HEK293 (cell line): ENCODE measurements around the gene BCLAF1.

ENCODE experiments used
- CTCF ChIA-PET: fragments of 350-600 bp; formaldehyde crosslinking; extraction: SDS; loops from one replicate; lab custom pipeline; 2021; ENCODE audit warnings: antibody characterized with exemption; lab: Yijun Ruan, JAX
- POLR2A ChIA-PET: fragments of 300-600 bp; formaldehyde crosslinking; extraction: SDS; loops from one replicate; lab custom pipeline; 2020; ENCODE audit warnings: antibody characterized with exemption, inconsistent platforms; lab: Yijun Ruan, JAX
- H3K27ac ChIP-seq: fragments of 200-500 bp; sonication (Bioruptor generic); 2 replicates; pipeline ENCODE4 v1.5.1; 2014; ENCODE audit warnings: low read depth, low read length, control low read depth, inconsistent platforms; ENCODE audit errors: extremely low read depth
- H3K36me3 ChIP-seq, 2 experiments: fragments of 200-500 bp in 1 of 2; sonication (Bioruptor generic) in 1 of 2; 1 replicate in 1 of 2; 2 replicates in 1 of 2; pipeline ENCODE4 v1.5.1; 2014 to 2017; ENCODE audit warnings: inconsistent platforms in 2 of 2, low read length in 2 of 2; ENCODE audit not compliant: control insufficient read depth in 2 of 2, insufficient read depth in 1 of 2
- H3K4me1 ChIP-seq: fragments of 200-500 bp; sonication (Bioruptor generic); 2 replicates; pipeline ENCODE4 v1.5.1; 2014; ENCODE audit warnings: mild to moderate bottlenecking, low read length, inconsistent platforms; ENCODE audit not compliant: control insufficient read depth, insufficient read depth
- H3K4me3 ChIP-seq: 2 replicates; pipeline ENCODE4 v1.5.1; 2011; ENCODE audit warnings: low read depth, mild to moderate bottlenecking, control low read depth, low read length, moderate library complexity
- H3K9me3 ChIP-seq: fragments of 200-500 bp; sonication (Bioruptor generic); 2 replicates; pipeline ENCODE4 v1.5.1; 2014; ENCODE audit warnings: low read depth, low read length, inconsistent platforms; ENCODE audit not compliant: control insufficient read depth, insufficient read depth
- KLF1 ChIP-seq: fragments of 450-650 bp; formaldehyde crosslinking; IDR thresholded peaks from 2 replicates; pipeline ENCODE4 v1.5.1; 2016; ENCODE audit warnings: missing biosample characterization, missing genetic modification characterization
- SALL2 ChIP-seq: fragments of 450-650 bp; formaldehyde crosslinking; IDR thresholded peaks from 2 replicates; pipeline ENCODE4 v1.5.0; 2017; ENCODE audit warnings: missing biosample characterization, mild to moderate bottlenecking, missing genetic modification characterization, borderline replicate concordance
- SCRT1 ChIP-seq: fragments of 450-650 bp; formaldehyde crosslinking; IDR thresholded peaks from 2 replicates; pipeline ENCODE4 v1.5.1; 2016; ENCODE audit warnings: missing biosample characterization, missing genetic modification characterization, borderline replicate concordance
- SCRT2 ChIP-seq: fragments of 450-650 bp; formaldehyde crosslinking; IDR thresholded peaks from 2 replicates; pipeline ENCODE4 v1.5.1; 2016; ENCODE audit warnings: missing biosample characterization, missing genetic modification characterization
- ZBTB17 ChIP-seq: fragments of 450-650 bp; formaldehyde crosslinking; IDR thresholded peaks from 2 replicates; pipeline ENCODE4 v1.5.1; 2016; ENCODE audit warnings: missing biosample characterization, missing genetic modification characterization
- ZFP3 ChIP-seq: fragments of 450-650 bp; formaldehyde crosslinking; IDR thresholded peaks from 2 replicates; pipeline ENCODE4 v1.5.1; 2016; ENCODE audit warnings: low read depth, missing biosample characterization, missing genetic modification characterization
- ZNF121 ChIP-seq: fragments of 450-650 bp; formaldehyde crosslinking; IDR thresholded peaks from 2 replicates; pipeline ENCODE4 v1.5.1; 2016; ENCODE audit warnings: missing biosample characterization, missing genetic modification characterization
- ZNF184 ChIP-seq: fragments of 450-650 bp; IDR thresholded peaks from 2 replicates; pipeline ENCODE4 v1.5.1; 2018; ENCODE audit warnings: missing biosample characterization, mild to moderate bottlenecking, missing genetic modification characterization
- ZNF214 ChIP-seq: fragments of 450-650 bp; formaldehyde crosslinking; IDR thresholded peaks from 2 replicates; pipeline ENCODE4 v1.5.1; 2017; ENCODE audit warnings: missing biosample characterization, mild to moderate bottlenecking, missing genetic modification characterization, borderline replicate concordance
- ZNF248 ChIP-seq: fragments of 450-650 bp; formaldehyde crosslinking; IDR thresholded peaks from 2 replicates; pipeline ENCODE4 v1.5.1; 2017; ENCODE audit warnings: missing biosample characterization, missing genetic modification characterization
- ZNF266 ChIP-seq: fragments of 450-650 bp; formaldehyde crosslinking; IDR thresholded peaks from 2 replicates; pipeline ENCODE4 v1.5.1; 2016; ENCODE audit warnings: missing biosample characterization, missing genetic modification characterization, low read depth
- ZNF394 ChIP-seq: fragments of 450-650 bp; formaldehyde crosslinking; IDR thresholded peaks from 2 replicates; pipeline ENCODE4 v1.5.1; 2016; ENCODE audit warnings: missing biosample characterization, missing genetic modification characterization, mild to moderate bottlenecking, moderate library complexity, borderline replicate concordance
- ZNF423 ChIP-seq: fragments of 450-650 bp; formaldehyde crosslinking; IDR thresholded peaks from 2 replicates; pipeline ENCODE4 v1.5.1; 2016; ENCODE audit warnings: missing biosample characterization, missing genetic modification characterization
- ZNF530 ChIP-seq: fragments of 450-650 bp; formaldehyde crosslinking; IDR thresholded peaks from 2 replicates; pipeline ENCODE4 v1.5.1; 2016; ENCODE audit warnings: low read depth, missing biosample characterization, missing genetic modification characterization
- ZNF544 ChIP-seq: fragments of 450-650 bp; formaldehyde crosslinking; IDR thresholded peaks from 2 replicates; pipeline ENCODE4 v1.5.0; 2017; ENCODE audit warnings: missing biosample characterization, missing genetic modification characterization
- TF ChIP-seq, protein P1 (sequence below): fragments of 450-650 bp; formaldehyde crosslinking; IDR thresholded peaks from 2 replicates; pipeline ENCODE4 v1.5.1; 2016; ENCODE audit warnings: missing biosample characterization, missing genetic modification characterization, borderline replicate concordance
- TF ChIP-seq, protein P2 (sequence below): fragments of 450-650 bp; formaldehyde crosslinking; IDR thresholded peaks from 2 replicates; pipeline ENCODE4 v1.5.1; 2016; ENCODE audit warnings: missing biosample characterization, missing genetic modification characterization, low read depth
- TF ChIP-seq, protein P3 (sequence below): fragments of 450-650 bp; formaldehyde crosslinking; IDR thresholded peaks from 2 replicates; pipeline ENCODE4 v1.5.1; 2016; ENCODE audit warnings: missing biosample characterization, missing genetic modification characterization, borderline replicate concordance

Gene BCLAF1

DNA sequence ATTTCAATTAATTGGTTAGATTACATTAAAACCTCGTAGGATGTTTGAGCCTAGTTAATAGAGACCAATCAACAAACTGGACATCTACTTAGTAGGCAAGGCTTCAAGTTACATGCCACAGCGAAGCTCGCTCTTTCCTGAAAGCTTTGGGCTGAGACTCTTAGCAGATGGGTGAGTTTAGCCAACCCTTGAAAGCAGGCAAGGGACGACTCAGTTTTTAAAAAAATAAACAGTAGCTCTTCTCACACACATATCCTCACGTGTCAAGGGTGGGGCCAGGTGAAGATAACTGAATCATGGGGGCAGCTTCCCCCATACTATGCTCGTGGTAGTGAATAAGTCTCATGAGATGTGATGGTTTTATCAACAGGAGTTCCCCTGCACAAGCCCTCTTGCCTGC lies 40.3 kb downstream of the BCLAF1 start (continued):
- no peak for TF ChIP-seq ZNF266
- TF ChIP-seq ZNF214 (tag by site-specific recombination) = no peak
- no peak for TF ChIP-seq ZBTB17
- no peak for TF ChIP-seq ZNF248 (tag by site-specific recombination)
- TF ChIP-seq ZNF544 (tag by site-specific recombination) = no peak
- no peak for TF ChIP-seq ZNF121
- no peak for TF ChIP-seq ZNF530 (tag by site-specific recombination)
- TF ChIP-seq, protein P1, sequence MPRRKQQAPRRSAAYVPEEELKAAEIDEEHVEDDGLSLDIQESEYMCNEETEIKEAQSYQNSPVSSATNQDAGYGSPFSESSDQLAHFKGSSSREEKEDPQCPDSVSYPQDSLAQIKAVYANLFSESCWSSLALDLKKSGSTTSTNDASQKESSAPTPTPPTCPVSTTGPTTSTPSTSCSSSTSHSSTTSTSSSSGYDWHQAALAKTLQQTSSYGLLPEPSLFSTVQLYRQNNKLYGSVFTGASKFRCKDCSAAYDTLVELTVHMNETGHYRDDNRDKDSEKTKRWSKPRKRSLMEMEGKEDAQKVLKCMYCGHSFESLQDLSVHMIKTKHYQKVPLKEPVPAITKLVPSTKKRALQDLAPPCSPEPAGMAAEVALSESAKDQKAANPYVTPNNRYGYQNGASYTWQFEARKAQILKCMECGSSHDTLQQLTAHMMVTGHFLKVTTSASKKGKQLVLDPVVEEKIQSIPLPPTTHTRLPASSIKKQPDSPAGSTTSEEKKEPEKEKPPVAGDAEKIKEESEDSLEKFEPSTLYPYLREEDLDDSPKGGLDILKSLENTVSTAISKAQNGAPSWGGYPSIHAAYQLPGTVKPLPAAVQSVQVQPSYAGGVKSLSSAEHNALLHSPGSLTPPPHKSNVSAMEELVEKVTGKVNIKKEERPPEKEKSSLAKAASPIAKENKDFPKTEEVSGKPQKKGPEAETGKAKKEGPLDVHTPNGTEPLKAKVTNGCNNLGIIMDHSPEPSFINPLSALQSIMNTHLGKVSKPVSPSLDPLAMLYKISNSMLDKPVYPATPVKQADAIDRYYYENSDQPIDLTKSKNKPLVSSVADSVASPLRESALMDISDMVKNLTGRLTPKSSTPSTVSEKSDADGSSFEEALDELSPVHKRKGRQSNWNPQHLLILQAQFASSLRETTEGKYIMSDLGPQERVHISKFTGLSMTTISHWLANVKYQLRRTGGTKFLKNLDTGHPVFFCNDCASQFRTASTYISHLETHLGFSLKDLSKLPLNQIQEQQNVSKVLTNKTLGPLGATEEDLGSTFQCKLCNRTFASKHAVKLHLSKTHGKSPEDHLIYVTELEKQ (tag by site-specific recombination) = no peak
- TF ChIP-seq SALL2 = no peak

DNA sequence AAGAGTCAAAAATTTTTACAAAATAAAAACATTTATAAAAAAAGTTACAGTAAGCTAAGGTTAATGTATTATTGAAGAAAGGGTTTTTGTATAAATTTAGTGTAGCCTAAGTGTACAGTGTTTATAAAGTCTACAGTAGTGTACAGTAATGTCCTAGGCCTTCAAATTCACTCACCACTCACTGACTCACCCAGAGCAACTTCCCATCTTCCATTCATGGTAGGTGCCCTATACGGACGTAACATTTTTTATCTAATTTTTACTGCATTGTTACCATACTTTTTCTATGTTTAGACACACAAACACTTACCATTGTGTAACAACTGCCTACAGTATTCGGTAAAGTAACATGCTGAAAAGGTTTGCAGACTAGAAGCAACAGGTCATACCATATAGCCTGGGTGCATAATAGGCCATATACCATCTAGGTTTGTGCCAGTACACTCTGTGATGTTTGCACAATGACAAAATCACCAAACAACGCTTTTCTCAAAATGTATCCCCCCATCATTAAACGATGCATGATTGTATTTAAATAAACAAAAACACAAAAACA lies 45.5 kb downstream of the BCLAF1 start:
- ChIA-PET POLR2A (interaction anchor here (0.6 to 0.7 kb wide), 3 partner anchors 82 to 641 kb away, joined by 3 to 5 read pairs (median 4); no protein-coding TSS in a partner anchor), CTCF (interaction anchor here (0.7 to 3.8 kb wide), 2 partner anchors 17 to 820 kb away, joined by 5 to 25 read pairs; no protein-coding TSS in a partner anchor)
- TF ChIP-seq SCRT1 (tag by site-specific recombination) = peak; percentile 63
- peak; percentile 91 for TF ChIP-seq SCRT2
- TF ChIP-seq, protein P2, sequence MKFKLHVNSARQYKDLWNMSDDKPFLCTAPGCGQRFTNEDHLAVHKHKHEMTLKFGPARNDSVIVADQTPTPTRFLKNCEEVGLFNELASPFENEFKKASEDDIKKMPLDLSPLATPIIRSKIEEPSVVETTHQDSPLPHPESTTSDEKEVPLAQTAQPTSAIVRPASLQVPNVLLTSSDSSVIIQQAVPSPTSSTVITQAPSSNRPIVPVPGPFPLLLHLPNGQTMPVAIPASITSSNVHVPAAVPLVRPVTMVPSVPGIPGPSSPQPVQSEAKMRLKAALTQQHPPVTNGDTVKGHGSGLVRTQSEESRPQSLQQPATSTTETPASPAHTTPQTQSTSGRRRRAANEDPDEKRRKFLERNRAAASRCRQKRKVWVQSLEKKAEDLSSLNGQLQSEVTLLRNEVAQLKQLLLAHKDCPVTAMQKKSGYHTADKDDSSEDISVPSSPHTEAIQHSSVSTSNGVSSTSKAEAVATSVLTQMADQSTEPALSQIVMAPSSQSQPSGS (tag by site-specific recombination) = no peak
- Histone ChIP-seq H3K4me3 (no peak overlapping the region), H3K4me1 (0 out of 2 replicates have a peak, but pooled peaks cover 4% of the 10 kb centered on the region), H3K9me3 (no peaks in the 10 kb centered on the region), H3K27ac (no peak overlapping the region), H3K36me3 (peaks cover 37 to 44% of the 10 kb centered on the region in 2 experiments)

DNA sequence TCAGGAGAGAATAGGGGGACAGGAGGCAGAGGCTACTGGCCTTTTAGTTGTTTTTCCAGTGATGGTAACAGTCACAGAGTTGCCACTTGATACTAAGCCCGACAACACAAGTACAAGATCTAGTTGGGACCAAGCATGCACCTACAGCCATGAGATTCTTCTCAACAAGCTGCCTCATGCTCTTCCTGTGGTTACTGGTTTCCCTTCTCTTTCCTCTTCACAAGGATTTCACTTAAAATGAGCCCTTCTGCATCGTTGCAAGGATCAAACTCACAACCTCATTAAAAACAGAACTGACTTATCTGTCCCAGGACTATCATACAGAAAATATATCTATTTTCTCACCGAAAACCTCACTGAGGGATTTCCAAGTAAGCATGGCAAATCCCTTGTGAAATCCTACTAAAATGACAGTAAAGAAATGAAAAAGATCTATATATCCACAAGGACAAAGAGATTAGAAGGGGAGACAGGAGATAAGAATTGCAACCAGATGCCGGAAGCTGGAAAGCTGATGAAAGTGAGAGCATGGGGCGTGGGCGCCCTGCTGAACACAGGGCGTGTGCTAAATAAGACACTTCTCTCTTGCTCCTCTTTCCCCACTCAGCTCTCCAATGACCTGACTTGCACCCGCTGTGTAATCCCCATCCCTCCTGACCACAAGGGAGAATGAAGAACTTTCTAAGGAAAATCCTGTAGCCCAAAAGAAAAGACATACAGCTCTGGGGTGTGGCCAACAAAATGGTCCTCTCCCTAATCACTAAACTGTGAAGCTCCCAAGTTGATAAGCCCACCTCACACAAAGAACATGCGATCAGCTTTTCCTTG lies 53.0 kb downstream of the BCLAF1 start:
- ChIA-PET POLR2A (interaction anchor here (1.7 kb wide), 1 partner anchor 13 kb away, joined by 3 read pairs; the partner anchor contains the start of gene MTFR2), CTCF (interaction anchor here (0.6 to 4.3 kb wide), 5 partner anchors 10 to 731 kb away, joined by 3 to 32 read pairs (median 3); no protein-coding TSS in a partner anchor)

DNA sequence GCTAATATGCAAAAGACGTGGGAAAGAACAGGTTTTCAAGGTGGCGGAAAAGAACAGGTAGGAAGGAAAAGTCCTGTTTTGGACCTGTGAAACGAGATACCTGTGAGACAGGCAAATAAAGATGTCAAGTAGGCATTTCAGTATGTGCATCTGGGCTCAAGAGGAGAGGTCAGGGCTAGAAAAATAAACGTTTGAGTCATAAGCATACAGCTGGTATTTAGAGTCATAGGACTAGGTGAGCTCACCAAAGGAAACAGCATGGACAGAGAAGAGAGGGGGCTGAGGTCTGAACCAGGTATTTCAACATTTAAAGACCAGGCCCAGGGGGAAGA lies 54.4 kb downstream of the BCLAF1 start:
- Histone ChIP-seq H3K4me1 (no peaks in the 10 kb centered on the region), H3K4me3 (no peak overlapping the region), H3K9me3 (no peaks in the 10 kb centered on the region), H3K36me3 (peaks cover 30 to 47% of the 10 kb centered on the region in 2 experiments), H3K27ac (no peak overlapping the region)
- CTCF ChIA-PET = interaction anchor here (0.6 to 4.3 kb wide), 4 partner anchors 8 to 316 kb away, joined by 3 to 32 read pairs (median 3); no protein-coding TSS in a partner anchor
- POLR2A ChIA-PET = interaction anchor here (1.7 kb wide), 1 partner anchor 15 kb away, joined by 3 read pairs; the partner anchor contains the start of gene MTFR2
- TF ChIP-seq ZNF394 (tag by site-specific recombination) (no peak), ZNF423 (tag by site-specific recombination) (no peak), ZNF184 (tag by site-specific recombination) (peak; percentile 49; the same call in 1 of the 2 replicates)
- TF ChIP-seq, protein P3, sequence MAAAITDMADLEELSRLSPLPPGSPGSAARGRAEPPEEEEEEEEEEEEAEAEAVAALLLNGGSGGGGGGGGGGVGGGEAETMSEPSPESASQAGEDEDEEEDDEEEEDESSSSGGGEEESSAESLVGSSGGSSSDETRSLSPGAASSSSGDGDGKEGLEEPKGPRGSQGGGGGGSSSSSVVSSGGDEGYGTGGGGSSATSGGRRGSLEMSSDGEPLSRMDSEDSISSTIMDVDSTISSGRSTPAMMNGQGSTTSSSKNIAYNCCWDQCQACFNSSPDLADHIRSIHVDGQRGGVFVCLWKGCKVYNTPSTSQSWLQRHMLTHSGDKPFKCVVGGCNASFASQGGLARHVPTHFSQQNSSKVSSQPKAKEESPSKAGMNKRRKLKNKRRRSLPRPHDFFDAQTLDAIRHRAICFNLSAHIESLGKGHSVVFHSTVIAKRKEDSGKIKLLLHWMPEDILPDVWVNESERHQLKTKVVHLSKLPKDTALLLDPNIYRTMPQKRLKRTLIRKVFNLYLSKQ (tag by site-specific recombination) = no peak
- TF ChIP-seq, protein P1 (tag by site-specific recombination) = no peak

More for the DNA sequence above, 53.0 kb downstream of the BCLAF1 start:
- no peak for TF ChIP-seq ZFP3 (tag by site-specific recombination)
- TF ChIP-seq KLF1 (tag by site-specific recombination) = 0 out of 2 replicates have a peak, but pooled peaks have one; percentile 37
- Histone ChIP-seq H3K4me1 (no peaks in the 10 kb centered on the region), H3K27ac (no peak overlapping the region), H3K9me3 (no peaks in the 10 kb centered on the region), H3K4me3 (no peak overlapping the region), H3K36me3 (peaks cover 40 to 59% of the 10 kb centered on the region in 2 experiments)
